GM11168 (cell line): ENCODE measurements around the gene KRTAP5-4.
"Not testable (repeated sequence)": the region's sequence is repeated elsewhere in the genome, so short reads cannot be mapped to it uniquely, and the experiment has no call there.

Source experiments
- in situ Hi-C: fragments of 300-500 bp; cut with MboI; formaldehyde crosslinking; loops from one replicate; pipeline ENCODE4 v1.12.0; 2022; ENCODE audit warnings: low sequenced_read_pairs; ENCODE audit not compliant: unreplicated experiment

Gene KRTAP5-4

DNA sequence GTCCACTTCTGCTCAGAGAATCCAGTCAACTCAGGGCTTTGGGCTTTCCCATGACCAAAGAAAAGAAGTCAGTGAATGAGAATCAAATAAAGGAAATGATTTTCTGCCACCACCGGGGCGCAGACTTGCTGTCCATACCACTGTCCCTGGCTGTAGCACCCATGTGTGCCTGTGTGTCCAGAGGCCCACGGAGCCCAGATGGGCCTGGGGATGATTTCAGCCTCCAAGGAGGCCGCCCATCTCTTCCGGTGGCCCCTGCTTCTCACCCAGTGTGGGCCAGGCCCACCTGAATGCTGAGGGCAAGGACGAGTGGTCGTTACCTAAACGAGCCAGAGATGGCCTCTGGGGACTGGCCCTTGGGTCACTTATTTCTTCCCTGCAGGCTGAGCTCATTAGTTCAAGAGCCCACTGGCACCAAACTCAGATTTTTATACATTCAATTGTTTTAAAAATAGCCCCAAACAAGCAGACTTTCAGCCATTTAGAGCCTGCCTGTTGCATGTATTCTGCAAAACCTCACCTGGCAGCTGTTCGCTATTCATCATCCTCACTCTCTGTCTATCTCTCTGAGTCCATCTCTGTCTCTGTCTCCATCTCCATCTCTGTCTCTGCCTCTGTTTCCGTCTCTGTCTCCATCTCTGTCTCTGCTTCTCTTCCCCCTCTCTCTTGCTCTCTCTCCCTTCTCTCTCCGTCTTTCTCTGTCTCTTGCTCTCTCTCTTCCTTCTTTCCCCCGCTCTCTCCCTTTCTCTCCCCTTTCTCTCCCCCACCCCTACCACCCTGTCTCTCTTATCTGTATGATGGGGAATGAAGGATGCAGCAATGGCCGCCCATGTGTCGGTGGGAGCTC lies 31.8 kb upstream of the KRTAP5-4 start:
- in situ Hi-C loops, result no loop called here

DNA sequence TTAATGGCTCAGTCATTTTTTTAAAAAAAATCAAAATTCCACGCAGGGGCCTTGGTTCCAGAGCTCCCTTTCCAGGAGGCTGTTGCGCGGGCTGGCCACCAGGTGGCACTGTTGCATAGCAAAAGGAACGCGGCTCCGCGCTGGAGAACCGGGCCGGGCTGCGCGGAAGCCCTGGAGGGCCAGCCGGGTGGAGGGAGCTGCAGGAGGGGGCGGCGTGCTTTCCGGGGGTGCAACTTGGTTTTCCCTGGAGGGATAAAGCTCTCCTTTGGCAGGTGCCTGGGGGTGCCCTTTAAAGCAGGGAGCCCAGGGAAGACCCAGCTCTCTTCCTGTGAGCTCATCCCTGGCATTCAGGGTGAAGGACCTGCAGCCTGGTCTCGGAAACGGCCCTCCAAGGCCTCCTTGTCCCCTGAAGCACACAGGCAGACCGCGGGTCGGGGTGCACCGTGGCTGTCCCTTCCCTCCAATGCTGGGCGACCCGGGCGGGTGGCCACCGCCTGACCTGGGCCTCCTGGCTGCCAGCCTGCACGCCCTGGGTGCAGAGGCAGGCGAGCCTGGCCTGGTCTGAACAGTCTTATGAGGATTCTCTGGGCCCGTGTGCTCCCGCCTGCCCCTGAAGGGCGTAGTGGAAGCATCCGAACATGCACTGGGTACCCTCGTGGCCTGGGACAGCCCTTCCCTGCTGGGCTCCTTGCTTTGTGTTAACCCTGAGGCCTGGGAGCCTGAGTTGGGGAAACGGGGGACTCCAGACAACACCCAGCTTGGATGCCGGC lies 31.0 kb upstream of the KRTAP5-4 start:
- in situ Hi-C loops, result no loop called here

DNA sequence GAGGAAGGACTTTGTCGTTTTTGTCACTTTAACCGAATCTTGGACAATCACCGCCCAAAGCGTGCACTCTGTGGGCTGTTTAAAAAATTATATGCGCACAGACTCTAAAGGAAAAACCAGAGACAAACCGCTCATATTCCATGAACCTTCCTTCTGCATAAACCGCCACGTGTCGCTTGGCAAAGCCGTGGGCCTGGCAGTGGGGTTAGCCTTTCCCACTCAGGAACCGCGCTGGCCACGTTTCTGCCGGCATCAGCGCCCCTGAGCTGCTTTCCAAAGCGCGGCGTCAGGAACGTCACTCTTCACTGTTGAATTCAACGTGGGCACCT lies 30.5 kb upstream of the KRTAP5-4 start:
- in situ Hi-C loops, result no loop called here

DNA sequence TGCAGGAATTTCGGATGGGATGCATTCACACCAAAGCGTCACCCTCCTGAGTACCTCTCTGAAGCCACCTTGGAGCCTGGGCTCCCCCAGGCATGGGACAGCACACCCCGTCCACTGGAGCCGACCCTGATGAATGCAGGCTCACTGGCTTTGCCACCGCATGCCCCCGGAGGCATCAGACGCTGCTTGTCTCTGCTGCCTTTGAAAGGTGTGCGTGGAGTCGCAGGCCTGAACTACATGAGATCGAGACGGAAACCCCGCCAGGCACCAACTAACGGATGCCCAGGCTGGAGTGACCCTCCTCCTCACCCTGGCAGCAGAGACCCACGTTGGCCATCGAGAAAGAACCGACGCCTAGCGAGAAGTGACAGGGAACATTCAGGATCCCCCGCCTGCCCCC lies 30.1 kb upstream of the KRTAP5-4 start:
- in situ Hi-C loops, result no loop called here

DNA sequence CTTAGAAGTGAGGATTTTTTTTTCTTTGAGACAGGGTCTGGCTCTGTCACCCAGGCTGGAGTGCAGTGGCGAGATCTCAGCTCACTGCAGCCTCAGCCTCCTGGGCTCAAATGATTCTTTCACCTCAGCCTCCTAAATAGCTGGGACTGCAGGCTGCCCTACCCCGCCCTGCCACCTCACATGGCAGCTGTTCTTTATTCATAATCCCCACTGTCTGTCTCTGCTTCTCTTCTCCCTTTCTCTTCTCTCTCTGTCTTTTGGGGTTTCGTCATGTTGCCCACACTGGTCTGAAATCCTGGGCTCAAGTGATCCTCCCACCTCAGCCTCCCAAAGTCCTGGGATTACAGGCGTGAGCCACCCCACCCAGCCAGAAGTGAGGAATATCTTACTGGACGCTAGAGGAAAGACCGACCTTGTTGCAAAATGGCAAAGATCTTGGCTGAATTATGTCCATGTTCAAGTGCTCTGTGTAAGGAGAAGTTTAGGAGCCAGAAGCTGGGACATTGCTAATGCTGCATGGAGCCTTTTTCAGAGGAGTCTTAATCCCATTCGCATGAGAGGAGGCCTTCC lies 29.6 kb upstream of the KRTAP5-4 start:
- in situ Hi-C loops, result no loop called here

DNA sequence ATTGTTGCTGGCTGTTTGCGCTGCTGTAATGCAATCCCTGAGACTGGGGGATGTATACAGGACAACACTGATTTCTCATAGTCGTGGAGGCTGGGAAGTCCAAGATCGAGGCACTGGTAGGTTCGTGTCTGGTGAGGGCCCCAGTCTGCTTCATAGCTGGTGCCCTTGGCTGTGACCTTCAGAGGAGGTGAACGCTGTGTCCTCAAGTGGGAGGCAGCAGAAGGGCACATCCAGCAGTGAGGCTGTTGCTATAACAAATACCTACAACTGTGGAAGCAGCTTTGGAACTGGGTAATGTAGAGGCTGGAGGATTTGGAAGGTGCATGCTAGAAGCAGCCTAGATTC lies 29.0 kb upstream of the KRTAP5-4 start:
- in situ Hi-C loops, result no loop called here

DNA sequence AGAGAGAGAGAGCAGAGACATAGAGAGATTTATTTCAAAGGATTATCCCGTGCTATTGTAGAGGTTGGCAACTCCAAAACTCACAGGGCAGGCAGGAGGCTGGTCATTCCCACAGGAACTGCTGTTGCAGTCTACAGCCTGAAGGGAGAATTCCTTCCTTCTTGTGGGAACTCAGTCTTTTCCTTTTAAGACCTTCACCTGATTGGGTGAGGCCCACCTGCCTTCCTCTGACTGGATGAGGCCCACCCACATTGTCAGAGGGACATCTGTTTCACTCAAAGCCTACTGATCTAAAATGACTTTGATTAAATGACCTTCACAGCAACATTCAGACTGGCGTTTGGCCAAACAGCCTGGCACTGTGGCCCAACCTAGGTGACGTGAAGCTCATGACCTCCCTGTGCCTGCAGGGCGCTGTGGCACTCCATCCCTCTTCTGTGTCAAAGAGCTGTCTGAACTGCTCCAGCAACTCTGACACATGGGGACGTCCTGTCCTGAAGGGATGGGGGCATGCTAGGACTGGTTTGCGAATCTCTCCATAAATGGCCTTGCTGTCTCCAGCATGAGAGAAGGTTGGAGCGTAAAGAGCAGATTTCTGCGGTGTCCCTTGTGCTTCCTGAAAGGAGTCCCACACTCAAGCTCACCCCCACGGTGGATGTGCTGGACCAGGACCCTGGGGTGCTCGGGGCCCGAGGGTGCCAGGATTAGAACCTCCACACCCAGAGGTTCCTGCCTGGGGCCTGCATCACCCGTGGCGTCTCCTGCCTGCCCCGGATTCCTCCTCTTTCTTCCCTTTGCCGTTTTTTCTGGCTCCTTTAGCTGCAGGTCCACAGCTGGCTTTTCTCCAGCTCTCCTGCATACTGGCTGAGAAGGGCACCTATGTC lies 28.3 kb upstream of the KRTAP5-4 start:
- in situ Hi-C loops, result no loop called here

DNA sequence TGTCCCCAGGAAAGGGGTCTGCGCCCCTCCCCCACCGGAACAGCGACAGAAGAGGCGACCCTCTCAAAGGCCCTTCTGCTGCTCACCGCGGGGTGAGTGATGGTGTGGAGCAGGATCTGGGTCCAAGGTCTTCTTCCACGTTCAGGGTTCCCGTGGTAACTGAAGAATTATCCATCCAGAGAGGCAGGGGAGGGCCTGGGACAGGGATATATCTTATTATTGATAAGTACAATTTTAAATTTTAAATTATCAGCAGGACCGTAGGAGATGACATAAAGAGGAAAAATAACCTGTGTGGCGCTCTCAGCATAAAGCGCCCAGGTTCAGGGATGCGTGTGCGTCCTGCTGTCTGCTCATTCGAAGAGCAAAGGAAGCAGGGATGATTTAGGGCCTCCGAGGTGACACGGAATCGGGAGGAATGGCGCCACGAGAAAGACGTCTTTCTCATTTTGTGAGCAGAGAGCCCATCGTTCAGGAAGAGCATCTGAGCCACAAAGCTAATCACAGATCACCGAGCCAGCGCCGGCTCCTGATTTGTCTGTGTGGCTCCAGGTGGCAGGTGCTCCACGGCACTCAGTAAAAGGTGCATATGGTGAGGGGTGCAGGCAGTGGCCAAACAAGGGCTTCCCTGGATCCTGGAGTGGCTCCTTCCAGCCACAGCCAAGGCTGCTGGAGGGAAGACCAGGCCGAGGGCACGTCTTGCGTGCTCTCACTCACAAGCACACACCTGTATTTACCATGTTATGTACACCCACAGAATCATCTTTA lies 26.9 kb upstream of the KRTAP5-4 start:
- in situ Hi-C loops, result no loop called here

DNA sequence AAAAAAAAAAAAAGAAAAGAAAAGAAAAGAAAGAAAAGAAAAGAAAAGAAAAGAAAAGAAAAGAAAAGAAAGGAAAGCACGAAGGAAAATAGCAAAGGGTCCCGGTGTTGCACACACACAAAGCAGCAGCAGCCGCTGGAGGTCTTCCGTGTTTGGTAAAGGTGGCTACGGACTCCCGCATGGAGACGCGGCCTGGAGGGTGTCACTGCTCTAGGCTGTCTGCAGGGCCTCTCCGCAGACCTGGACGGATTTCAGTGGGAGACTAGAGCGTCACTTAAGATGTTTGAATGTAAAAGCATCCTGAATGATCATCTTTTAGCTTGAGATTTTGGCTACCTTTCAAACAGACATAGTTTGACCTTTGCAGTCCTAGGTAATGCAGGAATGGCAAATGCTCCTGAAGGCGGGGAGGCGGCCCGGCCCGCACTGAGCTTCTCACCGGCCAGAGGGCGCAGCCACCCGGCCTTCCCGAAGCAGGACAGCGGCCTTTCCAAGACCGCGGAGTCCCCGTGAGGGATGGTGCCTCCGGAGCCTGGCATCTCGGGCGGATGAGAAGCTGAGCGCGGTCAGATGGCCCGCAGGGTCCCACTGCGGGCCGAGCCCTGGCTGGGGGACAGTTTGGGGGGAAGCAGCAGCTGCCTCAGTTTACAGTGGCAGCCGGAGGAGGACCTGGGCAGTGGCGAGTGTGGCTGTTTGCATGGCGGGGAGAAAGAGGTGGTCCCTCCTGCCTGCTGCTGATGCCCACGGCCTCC lies 26.1 kb upstream of the KRTAP5-4 start:
- in situ Hi-C loops, result no loop called here

DNA sequence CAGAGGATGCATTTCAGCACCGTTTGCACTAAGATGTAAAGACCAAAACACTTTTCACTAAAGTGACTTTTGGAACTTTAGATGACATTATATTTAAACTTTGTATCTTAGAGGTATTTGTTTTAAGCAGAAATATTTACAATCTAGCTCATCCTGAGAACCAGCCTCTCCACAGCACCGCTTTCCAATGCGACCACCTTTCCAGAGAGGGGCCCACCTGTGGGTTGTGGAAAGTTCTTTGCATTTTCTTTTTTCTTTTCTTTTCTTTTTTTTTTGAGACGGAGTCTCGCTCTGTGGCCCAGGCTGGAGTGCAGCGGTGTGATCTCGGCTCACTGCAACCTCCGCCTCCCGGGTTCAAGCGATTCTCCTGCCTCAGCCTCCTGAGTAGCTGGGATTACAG lies 24.6 kb upstream of the KRTAP5-4 start:
- in situ Hi-C loops, result not testable (repeated sequence)

DNA sequence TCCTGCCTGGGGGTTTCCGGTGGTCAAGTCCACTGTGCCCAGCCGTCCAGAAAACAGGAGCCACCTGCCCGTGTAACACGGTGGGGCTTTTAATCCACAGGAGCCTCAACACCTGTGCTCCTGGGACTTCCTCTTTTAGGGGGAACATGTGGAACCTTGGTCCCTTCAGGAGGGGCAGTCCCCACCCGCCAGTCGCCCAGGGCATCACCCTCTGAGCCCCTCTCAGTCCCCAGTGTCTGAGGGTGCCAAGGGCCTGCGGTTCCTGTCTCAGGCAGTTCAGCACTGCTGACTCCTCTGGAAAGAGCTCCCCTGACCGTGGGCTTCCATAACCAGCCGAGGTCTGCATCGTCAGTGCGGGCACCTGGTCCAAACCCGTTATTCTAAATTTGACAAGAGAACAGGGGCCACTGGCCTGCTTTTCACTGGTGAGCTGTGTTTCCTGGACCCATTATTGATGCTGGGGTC lies 23.5 kb upstream of the KRTAP5-4 start:
- in situ Hi-C loops, result no loop called here

DNA sequence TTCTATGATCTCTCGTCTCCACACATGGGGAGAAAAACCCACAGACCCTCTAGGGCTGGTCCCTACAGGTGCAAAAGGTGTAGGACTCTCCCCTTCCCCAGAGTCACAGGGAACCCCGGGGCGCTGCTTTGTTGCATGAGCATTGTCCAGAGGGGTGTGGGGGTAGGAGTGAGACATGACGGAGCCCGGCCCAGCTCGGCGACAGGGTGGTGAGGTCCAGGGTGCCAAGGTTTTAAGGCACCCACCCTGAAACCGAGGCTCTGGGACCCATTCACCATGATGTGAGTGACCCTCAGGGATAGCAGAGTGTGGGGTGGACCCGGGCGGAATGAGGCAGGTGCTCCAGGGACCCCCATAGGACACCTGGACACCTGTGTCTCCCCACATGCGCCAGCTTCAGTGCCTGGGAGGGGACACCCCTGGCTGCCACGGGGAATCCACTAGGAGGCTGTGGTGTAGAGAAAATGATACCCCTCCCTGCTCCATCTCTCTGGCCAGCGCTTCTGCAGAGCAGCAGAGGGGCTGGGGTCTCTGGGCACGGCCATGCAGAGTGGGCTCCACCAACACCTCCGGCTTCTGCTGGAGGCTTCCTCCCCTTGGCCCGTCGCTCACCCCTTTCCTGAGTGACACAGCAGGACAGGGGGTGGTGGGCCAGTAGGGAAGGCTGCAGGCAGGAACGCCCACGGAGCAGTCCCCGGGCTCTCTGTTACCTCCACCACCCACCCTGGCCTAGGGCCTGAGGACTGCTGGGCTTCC lies 22.8 kb upstream of the KRTAP5-4 start:
- in situ Hi-C loops, result no loop called here

DNA sequence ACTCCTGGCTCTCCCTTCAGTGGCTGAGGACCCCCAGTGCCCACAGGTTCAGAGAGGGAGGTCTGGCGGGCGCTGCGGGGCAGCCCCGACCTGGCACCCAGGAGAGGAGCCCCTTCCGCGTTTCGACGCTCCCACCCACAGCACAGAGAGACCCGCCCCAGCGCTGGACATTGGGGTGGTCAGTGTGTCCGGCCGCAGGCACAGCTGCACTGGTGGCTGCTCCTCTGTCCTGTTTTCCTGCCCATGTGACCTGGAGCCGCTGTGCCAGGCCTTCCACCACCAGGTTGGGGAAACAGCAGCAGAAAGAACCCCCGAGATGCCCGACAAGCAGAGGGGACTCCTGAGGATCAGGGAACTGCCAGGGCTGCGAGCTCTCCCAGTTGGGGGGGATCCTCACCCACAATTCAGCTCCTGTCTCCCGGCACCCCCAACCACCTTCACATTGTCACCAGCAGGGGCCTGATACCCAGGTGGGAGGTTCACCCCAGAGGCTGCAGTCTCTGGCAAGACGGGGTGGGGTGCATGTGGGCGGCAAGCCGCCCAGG lies 21.3 kb upstream of the KRTAP5-4 start:
- in situ Hi-C loops, result no loop called here

DNA sequence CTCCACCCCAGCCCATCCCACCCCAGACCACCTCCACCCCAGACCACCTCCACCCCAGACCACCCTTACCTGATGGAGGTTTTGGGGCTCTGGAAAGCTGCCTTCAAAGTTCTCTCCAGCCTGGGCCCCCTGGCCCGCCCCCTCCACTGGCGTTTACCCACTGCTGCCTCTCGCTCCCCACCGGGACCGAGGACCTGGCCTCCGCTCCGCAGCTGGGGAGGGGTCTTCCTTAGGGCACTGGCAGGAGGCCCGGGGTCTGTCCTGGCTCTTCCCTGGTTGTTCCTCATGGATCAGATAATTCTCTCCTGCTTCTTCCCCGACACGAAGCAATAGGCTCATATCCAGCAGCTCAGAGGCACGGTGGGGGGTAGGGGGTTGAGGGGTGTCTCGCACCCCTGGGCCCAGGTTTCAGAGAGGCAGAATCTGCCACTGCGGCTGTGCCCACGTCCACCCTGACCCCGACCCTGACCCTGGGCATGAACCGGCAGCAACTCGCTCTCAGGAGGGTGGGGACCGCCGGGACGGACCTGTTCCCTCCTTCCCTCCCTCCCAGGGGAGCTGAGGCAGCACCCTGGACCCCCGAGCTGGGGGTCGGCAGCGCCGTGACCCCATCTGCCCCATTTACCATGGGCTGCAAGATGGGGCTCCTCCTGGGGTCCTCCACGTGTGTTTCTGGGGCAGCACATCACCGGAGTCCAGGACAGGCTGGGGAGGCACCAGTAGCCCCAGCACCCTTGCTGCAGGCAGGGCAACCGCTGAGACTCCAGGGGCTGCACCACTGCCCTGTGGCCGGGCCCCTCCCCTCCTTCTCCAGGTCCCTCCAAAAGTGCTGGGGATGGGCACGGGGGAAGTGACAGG lies 20.6 kb upstream of the KRTAP5-4 start:
- in situ Hi-C loops, result no loop called here

DNA sequence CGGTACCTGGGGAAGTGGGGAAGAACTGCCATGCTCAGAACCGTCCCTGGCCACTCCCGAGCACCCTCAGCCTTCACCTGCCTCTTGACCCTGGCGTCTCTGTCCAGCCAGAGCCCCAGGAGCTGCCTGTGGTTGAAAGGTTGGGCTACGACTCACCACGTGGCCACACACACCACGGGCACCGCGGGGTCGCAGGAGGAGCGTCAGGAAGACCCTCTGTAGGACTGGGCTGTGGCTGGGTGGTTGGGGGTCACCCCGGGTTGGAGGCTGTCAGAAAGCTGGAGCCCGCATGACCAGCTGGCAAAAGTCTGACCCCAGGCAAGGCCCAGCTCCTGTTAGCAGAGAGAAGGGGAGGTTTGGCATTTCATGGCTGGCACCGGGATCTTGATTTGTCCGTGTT lies 19.2 kb upstream of the KRTAP5-4 start:
- in situ Hi-C loops, result no loop called here

DNA sequence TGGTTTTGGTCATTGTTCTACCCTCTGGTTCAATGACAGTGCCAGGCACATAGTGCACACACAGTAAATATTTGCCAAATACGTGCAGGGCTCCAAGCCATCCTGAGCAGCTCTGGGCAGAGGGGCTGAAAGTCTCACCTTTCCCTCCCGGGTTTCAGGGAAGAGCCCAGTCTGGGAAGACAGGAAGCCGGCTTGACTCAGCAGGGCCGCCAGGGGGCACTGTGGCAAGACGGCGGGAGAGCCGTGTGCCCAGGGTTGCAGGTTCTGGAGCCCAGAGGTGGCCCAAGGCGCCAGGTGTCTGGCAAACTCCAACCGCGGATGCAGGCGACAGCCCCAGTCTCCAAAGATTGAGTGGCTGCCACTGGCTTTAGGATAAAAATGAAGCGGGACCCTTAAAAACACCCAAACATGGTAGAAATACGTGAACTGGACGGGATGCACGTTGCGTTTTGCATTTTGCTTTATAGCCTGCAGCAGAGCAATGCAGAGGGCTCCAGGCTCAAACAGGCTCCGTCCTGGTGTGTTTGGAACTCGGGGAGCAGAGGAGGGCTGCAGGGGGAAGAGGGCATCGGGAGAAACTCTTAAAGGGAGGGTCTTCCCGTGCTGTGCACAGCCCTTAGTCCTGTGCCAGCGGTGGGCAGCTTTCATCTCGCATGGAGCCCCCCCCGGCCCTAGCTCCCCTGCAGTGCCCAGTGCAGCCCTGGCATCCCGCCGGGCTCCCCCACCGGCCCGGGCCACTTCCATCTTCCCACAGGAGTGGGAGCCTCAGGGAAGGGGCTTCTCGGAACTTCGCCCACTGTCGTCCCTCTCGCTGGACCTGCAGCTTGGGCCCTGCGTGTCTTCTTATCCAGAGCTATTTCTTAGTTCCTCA lies 18.4 kb upstream of the KRTAP5-4 start:
- in situ Hi-C loops, result no loop called here
